GM12878 (cell line): ENCODE measurements around the gene LPAR3.

Experiments
- ESRRA ChIP-seq: IDR thresholded peaks from 2 replicates; pipeline ENCODE4 v1.6.1; 2012; ENCODE audit warnings: mild to moderate bottlenecking, low read length, improper control_type of control experiment
- KLF5 ChIP-seq: fragments of 450-650 bp; IDR thresholded peaks from 2 replicates; pipeline ENCODE4 v1.6.1; 2014; ENCODE audit warnings: mild to moderate bottlenecking; ENCODE audit not compliant: partially characterized antibody
- PML ChIP-seq: IDR thresholded peaks from 2 replicates; pipeline ENCODE4 v1.6.1; 2012; ENCODE audit warnings: low read length, inconsistent platforms
- POLR2AphosphoS2 ChIP-seq: IDR thresholded peaks from 2 replicates; pipeline ENCODE4 v1.6.1; 2011; ENCODE audit warnings: low read depth, mild to moderate bottlenecking, low read length, improper control_type of control experiment, moderate library complexity

DNA sequence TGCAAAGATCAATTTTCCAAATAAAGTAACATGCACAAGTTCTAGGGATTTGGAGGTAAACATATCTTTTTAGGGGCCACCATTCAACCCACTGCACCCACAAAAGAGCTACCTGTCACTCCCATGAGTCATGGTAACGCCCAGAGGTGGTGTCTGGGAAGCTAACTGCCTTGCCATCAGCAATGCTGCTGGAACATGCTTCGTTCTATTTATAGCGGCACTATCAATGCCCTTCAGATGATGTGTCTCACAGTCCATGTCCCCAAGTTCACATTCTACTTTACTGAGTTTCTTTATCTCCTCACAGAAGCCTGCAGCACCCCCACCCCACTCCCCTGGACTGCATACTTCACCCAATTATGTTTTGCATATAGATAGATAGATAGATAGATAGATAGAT, 95.4 kb downstream of the LPAR3 start:
- no peak for TF ChIP-seq PML
- TF ChIP-seq POLR2AphosphoS2 = no peak
- TF ChIP-seq ESRRA = no peak
- no peak for TF ChIP-seq KLF5
